Stimulated activated naive CD8-positive, alpha-beta T cell treated with anti-CD3 and anti-CD28 coated beads, Interleukin-15, amount 100 ng/mL, for 72 hours (primary cell): ENCODE measurements around the gene LEFTY1.
A peak's percentile ranks its signal among the peaks of the same experiment; 100 is the strongest.
"Not testable (repeated sequence)": the region's sequence is repeated elsewhere in the genome, so short reads cannot be mapped to it uniquely, and the experiment has no call there.

Experiments
- ATAC-seq: fragments of 150-1000 bp; cut with Tn5 transposase; 2 replicates; pipeline ENCODE4 v1.10.0; 2021; ENCODE audit warnings: mild to moderate bottlenecking, moderate library complexity
- DNase-seq, 2 donors: peaks; one replicate each; pipeline ENCODE4 v3.0.0; 2021 to 2022
- H3K27ac Mint-ChIP-seq, 2 donors: one replicate each; pipeline ENCODE4 v1.8.0; 2022; ENCODE audit warnings: mild to moderate bottlenecking in 2 of 2, mixed read lengths in 2 of 2, moderate library complexity in 2 of 2
- H3K27me3 Mint-ChIP-seq: one replicate; pipeline ENCODE4 v1.8.0; 2022; ENCODE audit warnings: mixed read lengths
- H3K4me1 Mint-ChIP-seq: one replicate; pipeline ENCODE4 v1.8.0; 2022; ENCODE audit warnings: mild to moderate bottlenecking, mixed read lengths
- H3K4me3 Mint-ChIP-seq, 2 donors: one replicate each; pipeline ENCODE4 v1.8.0; 2022; ENCODE audit warnings: mild to moderate bottlenecking in 2 of 2, mixed read lengths in 2 of 2, moderate library complexity in 1 of 2
- H3K9me3 Mint-ChIP-seq, 2 donors: one replicate each; pipeline ENCODE4 v1.8.0; 2022; ENCODE audit warnings: mixed read lengths in 2 of 2

LEFTY1 gene

DNA sequence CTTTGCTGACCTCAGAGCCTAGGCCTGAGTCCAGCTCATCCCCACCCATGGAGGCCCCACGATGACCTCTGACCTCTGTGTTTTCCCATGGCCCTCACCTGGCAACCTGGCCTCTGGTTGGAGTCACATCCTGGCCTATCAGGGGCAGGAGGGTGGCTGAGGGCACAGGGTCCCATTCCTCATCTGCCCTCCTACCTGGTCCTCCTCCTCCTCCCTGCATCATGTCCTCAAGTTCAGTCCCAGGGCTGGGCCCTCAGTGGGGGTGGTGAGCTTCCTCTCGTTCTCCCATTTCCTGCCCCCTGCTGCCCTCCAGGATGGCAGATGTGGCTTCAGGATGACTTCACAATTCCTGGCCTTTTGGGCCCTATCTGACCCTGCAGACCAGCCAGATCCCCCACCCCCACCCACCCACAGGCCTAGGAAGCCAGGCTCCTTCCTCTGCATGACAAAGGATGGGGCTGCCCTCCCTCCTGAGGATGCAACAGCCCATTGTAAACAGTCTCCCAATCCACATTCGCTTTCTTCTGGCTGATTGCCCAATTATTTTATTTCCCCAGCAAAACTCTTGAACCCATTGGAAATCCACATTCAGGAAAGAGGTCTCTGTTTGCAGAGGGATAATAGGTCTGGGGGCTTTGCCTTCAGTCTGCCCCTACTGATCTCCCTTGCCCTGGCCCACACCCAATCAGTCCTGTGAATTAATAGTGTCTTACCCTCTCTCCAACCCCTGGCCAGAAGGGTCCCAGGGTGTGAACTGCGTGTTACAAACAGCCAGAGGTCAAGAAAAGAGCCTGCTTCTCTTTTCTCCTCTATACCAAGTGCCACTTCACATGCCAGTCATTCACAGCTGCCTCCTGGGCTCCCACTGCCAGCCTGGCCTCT lies 10.3 kb upstream of the LEFTY1 start:
- H3K27ac Mint-ChIP-seq: peak overlapping the region; percentile 81 to 91
- H3K4me1 Mint-ChIP-seq: peaks cover 43% of the 10 kb centered on the region
- no peaks in the 10 kb centered on the region for H3K9me3 Mint-ChIP-seq
- no peak overlapping the region for H3K4me3 Mint-ChIP-seq
- H3K27me3 Mint-ChIP-seq: no peaks in the 10 kb centered on the region
- ATAC-seq (no peak), DNase-seq (no peak)

DNA sequence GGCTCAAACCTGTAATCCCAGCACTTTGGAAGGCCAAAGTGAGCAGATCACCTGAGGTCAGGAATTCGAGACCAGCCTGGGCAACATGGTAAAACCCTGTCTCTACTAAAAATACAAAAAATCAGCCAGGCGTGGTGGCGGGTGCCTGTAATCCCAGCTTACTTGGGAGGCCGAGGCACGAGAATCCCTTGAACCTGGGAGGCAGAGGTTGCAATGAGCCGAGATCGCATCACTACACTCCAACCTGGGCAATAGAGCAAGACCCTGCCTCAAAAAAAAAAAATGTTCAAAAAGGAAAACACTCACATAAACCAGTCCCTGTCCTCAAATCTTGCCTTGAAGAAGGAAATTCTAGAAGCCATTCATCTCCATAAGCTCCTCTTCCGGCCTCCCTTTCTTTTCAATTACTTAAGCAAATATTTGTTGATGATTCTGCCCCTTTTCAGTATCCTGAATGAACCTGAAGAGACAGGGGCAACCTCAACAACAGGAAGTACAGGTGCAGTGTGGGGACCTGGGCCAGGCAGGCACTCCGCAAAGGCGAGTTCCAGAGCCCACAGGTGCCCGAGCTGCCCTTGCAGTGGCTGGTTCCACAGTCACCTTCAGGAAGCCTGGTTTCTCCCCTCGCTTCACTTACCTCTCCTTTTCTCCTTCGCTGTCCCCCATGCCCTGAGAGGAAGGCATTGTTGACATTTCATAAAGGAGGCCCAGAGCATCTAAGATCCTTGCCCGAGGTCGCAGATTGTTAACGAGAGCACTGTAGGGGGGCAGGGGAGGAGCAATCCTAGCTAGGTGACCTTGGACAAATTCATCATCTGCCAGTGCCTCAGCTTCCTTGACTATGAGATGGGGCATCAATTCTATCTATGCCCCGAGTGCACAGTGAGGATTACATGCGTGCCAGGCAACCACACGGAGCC lies 8.9 kb upstream of the LEFTY1 start:
- H3K4me3 Mint-ChIP-seq: peak overlapping the region; percentile 71 to 84
- no peak for DNase-seq
- H3K4me1 Mint-ChIP-seq: peaks cover 43% of the 10 kb centered on the region
- H3K27ac Mint-ChIP-seq: peak overlapping the region; percentile 88 to 92
- no peaks in the 10 kb centered on the region for H3K27me3 Mint-ChIP-seq
- no peaks in the 10 kb centered on the region for H3K9me3 Mint-ChIP-seq
- ATAC-seq: no peak

DNA sequence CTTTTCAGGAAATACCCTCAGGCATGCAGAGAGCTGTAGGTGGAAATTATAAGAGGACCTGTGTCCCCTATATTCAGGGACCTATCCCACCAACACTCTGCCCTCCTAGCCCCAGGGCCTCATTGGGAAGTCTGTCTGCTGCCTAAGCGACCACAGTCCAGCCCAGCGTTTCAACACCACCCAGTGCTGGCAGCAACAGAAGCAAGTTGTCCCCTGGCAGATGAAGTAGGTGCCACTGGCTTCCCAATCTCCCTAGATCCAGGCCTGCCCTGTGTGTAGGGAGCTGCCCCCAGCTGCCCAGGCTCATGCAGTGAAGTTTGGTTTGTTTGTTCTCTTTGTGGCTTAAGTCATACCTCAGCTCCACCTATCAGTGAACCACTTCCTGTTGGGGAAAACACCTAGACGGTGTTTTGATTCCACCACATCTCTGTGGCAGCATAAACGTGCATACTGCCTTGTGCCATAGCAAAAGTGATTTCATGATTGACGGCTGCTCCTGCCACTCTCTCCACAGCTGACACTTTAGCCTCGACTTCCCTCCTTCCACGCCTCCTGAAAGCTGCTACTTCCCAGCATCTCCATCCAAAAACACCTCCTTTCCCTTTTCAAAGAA lies 8.1 kb upstream of the LEFTY1 start:
- H3K27ac Mint-ChIP-seq: peak overlapping the region; percentile 88 to 90
- peak overlapping the region; percentile 71 to 84 for H3K4me3 Mint-ChIP-seq
- no peaks in the 10 kb centered on the region for H3K9me3 Mint-ChIP-seq
- DNase-seq: peak; percentile 63 to 82
- peaks cover 43% of the 10 kb centered on the region for H3K4me1 Mint-ChIP-seq
- no peaks in the 10 kb centered on the region for H3K27me3 Mint-ChIP-seq
- ATAC-seq: peak; percentile 100

DNA sequence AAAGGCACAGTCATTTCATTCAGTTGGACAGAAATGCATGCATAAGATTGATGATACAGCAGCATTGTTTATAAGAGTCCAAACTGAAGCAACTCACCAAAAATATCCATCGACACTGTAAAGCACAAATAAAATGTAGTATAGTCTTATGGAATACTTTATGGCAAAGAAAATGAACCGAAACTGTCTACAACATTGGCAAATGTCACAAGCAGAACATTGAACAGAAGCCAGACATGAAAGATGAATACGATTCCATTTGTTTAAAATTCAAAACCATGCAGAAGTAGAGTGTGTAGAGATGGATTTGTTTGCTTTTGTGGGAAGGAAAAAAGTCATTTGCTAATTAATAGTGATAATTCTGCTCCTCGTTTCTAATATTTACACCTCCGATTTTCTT lies 7.5 kb upstream of the LEFTY1 start:
- DNase-seq (no peak), ATAC-seq (no peak)
- Mint-ChIP-seq H3K27ac (peak overlapping the region in 1 of 2 donors; percentile 88), H3K4me1 (peaks cover 43% of the 10 kb centered on the region), H3K9me3 (no peaks in the 10 kb centered on the region), H3K27me3 (no peaks in the 10 kb centered on the region), H3K4me3 (peak overlapping the region; percentile 71 to 84)

DNA sequence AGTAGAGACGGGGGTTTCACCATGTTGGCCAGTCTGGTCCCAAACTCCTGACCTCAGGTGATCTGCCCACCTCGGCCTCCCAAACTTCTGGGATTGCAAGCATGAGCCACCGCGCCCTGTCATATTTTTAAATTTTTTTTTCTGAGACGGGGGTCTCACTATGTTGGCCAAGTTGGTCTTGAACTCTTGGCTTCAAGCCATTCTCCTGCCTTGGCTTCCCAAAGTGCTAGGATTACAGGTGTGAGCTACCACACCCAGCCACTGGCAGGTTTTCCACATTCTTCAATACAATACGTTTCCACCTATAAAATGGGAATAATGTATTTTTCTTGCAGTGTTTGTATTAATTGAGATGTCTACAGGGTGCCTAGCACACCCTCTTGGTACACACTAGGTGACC lies 3.4 kb upstream of the LEFTY1 start:
- no peak overlapping the region for H3K27ac Mint-ChIP-seq
- no peaks in the 10 kb centered on the region for H3K9me3 Mint-ChIP-seq
- H3K27me3 Mint-ChIP-seq: no peaks in the 10 kb centered on the region
- no peak overlapping the region for H3K4me3 Mint-ChIP-seq
- peaks cover 15% of the 10 kb centered on the region for H3K4me1 Mint-ChIP-seq
- no peak for ATAC-seq
- DNase-seq: no peak

DNA sequence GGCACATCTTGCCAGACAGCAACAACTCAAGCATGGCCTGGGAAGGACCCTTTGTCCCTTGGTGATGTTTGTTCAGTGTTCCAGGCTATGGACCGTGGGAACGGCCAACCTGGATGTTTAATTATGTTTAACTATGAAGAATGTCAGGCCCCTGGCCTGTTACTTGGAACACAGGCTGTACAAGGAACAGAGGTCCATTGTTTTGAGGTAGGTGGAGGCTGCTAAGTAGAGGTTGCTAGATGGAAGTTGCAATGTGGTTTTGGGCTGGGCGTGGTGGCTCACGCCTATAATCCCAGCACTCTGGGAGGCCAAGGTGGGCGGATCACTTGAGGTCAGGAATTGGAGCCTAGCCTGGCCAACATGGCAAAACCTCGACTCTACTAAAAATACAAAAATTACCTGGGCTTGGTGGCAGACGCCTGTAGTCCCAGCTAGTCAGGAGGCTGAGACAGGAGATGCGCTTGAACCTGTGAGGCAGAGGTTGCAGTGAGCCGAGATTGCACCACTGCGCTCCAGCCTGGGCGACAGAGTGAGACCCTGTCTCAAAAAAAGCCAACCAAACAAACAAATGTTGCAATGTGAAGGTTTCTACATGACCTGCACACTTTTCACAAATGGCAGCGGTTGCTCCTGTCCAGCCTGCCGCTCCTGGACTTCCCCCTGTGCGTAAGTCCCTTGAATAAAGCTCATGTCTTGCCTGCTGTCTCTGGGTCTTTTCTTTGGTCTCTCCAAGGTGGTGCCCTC lies 2.5 kb upstream of the LEFTY1 start:
- Mint-ChIP-seq H3K4me1 (peaks cover 6% of the 10 kb centered on the region), H3K27ac (peak overlapping the region in 1 of 2 donors; percentile 60), H3K4me3 (no peak overlapping the region), H3K27me3 (no peaks in the 10 kb centered on the region), H3K9me3 (no peaks in the 10 kb centered on the region)
- DNase-seq: no peak
- ATAC-seq: no peak

DNA sequence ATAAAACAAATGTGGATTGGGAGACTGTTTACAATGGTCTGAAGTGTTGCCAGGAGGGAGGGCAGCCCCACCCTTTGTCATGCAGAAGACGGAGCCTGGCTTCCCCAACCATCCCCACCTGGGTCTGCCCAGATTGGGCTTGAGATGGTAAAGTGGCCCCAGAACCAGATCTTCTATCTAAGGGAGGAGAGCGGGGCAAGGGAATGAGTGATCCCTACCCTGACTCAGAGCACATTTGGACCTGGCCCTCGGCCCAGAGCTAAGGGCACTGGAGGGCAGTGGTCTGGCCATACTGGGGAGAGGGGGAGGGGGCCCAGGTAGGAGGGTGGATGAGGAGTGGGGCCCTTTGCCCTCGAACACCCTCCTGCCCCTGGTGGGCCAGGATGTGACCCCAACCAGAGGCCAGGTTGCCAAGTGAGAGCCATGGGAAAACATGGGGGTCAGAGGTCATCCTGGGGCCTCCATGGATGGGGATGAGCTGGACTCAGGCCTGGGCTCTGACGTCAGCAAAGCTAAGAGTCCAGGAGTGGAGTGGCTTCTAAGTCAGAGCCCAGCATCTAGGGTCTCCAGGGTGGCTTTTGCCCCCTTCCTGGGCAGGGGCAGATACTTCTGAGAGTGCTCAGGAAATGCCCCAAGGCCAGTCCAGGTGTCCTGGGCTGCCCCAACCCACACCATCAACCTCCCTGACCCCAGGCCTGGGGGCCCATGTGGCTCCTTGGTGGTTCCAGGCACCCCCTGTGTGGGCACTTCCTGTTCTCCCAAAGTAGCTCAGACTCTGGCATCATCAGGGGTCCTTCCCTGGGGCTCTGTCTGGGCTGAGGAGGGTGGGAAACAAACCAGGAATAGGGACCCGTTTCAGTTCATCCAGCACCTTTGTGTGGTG lies 1.6 kb upstream of the LEFTY1 start:
- no peak overlapping the region for H3K4me3 Mint-ChIP-seq
- DNase-seq (no peak), ATAC-seq (peak; percentile 27)
- H3K27ac Mint-ChIP-seq: peak overlapping the region in 1 of 2 donors; percentile 10
- no peaks in the 10 kb centered on the region for H3K9me3 Mint-ChIP-seq
- no peaks in the 10 kb centered on the region for H3K27me3 Mint-ChIP-seq
- no peaks in the 10 kb centered on the region for H3K4me1 Mint-ChIP-seq

DNA sequence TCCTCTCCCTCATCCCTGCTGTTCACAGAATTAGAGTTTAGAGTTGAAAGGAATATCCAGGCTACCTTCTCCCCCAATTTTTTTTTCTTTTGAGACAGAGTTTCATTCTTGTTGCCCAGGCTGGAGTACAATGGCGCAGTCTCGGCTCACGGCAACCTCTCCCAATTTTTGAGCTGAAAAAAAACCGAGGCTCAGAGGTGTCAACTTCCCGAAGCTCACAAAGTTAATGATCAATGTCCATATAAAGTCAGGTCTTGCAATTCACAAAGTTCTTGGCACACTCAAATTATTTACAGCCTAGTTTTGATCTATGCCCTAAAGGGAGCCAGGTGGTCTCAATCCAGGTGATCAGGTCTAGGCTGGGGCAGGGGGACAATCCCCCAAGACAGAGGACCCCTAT lies 797 bp upstream of the LEFTY1 start:
- DNase-seq (no peak), ATAC-seq (no peak)
- H3K27ac Mint-ChIP-seq: peak overlapping the region in 1 of 2 donors; percentile 44
- no peak overlapping the region for H3K4me3 Mint-ChIP-seq
- no peaks in the 10 kb centered on the region for H3K27me3 Mint-ChIP-seq
- no peaks in the 10 kb centered on the region for H3K4me1 Mint-ChIP-seq
- no peaks in the 10 kb centered on the region for H3K9me3 Mint-ChIP-seq

DNA sequence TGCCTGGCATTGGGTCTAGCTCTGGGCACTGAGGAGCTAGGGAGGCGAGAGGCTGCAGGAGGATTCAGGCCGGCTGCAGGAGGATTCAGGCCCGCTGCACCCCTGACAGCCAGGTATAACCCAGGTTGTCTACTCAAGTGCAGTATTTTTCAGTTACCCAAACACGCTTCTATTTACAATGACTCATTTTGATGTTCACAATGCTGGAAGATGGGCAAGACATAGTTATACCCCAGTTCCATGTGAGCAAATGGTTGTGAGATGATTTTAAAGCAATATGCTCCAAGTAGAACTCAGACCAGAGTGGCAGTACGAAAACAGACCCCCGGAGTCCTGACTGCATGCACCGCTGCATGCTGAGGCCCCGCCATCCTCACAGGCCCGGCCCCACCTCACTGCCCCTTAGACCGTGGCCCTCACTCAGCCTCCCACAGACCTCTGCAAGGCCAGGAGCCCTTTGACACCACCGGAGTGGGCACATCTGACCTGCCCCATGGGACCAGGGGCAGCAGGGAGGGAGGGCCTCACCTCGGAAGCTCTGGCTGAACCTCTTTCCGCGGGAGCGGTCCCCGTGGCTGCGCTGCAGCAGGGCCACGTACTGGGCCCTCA lies 553 bp downstream of the LEFTY1 start:
- ATAC-seq: peak; percentile 33
- no peak for DNase-seq
- Mint-ChIP-seq H3K27ac (peak overlapping the region in 1 of 2 donors; percentile 71), H3K9me3 (no peaks in the 10 kb centered on the region), H3K27me3 (no peaks in the 10 kb centered on the region), H3K4me1 (peaks cover 7% of the 10 kb centered on the region), H3K4me3 (no peak overlapping the region)

DNA sequence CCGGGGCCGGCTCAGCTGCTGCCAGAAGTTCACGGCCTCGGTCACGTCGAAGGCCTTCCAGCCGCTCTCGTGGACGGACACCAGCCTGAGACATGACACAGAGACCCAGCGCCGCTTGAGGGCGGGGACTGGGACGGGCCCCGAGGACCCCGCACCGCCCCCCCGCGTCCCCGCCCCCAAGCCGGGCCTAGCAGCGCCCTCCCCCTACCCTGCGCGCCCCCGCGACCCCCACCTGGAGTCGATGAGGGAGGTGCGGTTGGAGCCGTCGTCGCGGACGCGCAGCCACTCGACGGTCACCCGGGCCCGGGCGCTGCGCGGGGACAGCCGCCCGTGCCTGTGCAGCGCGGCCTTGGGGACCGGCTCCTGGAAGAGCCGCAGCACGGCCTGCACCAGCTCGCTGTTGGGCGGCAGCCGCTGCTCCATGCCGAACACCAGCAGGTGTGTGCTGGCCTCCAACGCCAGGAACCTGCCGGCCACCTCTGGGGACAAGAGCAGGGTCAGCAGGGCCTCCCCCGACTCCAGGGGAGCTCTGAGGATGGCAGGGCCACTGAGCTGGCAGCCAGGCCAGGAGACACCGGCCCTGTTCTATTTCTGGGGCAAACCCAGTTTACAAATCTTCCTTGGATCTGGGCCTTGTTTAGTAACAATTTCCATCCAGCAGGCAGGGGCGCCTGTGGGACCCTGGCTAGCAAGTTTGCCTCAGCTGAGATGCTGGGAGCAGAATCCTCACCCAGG lies 1.2 kb downstream of the LEFTY1 start:
- Mint-ChIP-seq H3K27ac (peak overlapping the region in 1 of 2 donors; percentile 71), H3K4me1 (peaks cover 12% of the 10 kb centered on the region)
- not testable (repeated sequence) for H3K9me3 Mint-ChIP-seq, DNase-seq, H3K27me3 Mint-ChIP-seq, H3K4me3 Mint-ChIP-seq
- ATAC-seq: peak; percentile 37

DNA sequence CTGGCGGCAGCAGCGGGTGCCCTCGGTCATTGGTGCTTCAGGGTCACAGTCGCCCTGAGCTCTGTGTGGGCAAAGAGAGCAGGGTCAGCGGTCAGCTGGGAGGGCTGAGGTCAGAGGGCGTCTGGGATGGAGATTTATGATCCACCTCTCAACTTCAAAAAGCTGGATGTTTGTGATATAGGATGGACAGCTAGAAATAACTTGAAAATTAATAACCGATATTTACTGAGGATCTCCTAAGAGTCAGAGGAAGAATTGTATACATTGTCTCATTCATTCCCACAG lies 2.0 kb downstream of the LEFTY1 start:
- Mint-ChIP-seq H3K4me3 (no peak overlapping the region), H3K27ac (no peak overlapping the region), H3K4me1 (peaks cover 12% of the 10 kb centered on the region), H3K27me3 (no peaks in the 10 kb centered on the region), H3K9me3 (no peaks in the 10 kb centered on the region)
- ATAC-seq (no peak), DNase-seq (no peak)

DNA sequence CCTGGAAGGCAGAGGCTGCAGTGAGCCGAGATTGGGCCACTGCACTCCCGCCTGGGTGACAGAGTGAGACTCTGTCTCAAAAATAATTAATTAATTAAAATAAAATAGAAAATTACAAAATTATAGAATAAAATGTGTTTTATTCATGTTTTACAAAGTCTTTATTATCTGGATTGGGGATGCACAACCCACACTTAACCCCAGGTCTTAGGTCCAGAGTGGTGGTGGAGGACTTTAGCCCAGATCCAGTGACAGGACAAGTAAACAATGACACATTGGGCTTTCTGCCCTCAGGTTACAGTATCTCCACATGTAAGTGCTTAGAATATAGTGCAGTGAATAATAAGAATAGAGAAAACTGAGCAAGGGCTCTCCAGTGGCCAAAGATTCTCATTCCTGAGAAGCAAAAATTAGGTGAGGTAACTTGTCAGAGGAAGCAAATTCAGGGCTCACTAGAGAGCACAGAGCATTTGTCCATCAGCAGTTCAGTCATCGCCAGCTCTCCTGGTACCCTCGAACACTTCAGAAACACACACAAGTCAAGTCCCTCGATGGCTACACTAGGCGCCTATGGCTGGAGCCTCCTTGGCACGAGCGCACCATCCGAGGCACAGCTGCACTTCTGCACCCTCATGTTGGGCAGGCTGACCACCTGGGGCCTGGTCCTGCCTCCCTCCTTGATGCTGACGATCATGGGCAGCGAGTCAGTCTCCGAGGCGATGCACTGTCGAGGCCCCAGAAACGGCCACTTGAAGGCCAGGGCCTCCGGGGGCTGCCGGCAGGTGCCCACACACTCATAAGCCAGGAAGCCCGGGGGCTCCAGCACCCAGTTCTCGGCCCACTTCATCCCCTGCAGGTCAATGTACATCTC lies 2.6 kb downstream of the LEFTY1 start:
- H3K27me3 Mint-ChIP-seq: no peaks in the 10 kb centered on the region
- H3K4me3 Mint-ChIP-seq: no peak overlapping the region
- peaks cover 15% of the 10 kb centered on the region for H3K4me1 Mint-ChIP-seq
- ATAC-seq: no peak
- H3K27ac Mint-ChIP-seq: no peak overlapping the region
- no peak for DNase-seq
- H3K9me3 Mint-ChIP-seq: no peaks in the 10 kb centered on the region

DNA sequence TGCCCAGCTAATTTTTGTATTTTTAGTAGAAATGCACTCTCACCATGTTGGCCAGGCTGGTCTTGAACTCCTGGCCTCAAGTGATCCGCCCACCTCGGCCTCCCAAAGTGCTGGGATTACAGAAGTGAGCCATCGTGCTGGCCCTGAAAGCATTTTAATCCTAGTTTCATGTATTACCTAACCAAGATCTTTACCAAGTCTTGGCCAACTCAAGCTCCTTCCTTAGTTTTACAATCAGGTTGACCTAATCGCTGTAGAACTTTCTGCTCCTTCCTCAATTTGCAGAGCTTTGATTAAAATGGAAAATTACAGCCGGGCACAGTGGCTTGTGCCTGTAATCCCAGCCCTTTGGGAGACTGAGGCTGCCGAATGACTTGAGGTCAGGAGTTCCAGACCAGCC lies 3.6 kb downstream of the LEFTY1 start:
- Mint-ChIP-seq H3K27me3 (no peaks in the 10 kb centered on the region), H3K9me3 (no peaks in the 10 kb centered on the region), H3K4me1 (peaks cover 26% of the 10 kb centered on the region), H3K4me3 (no peak overlapping the region), H3K27ac (no peak overlapping the region)
- DNase-seq (no peak), ATAC-seq (no peak)
